ENCODE results near the gene PNMA8C.

The PNMA8C gene
- 0 to 0.07 reads per million in 2 donors for total RNA-seq

- DNase-seq = peak in 3 of 5 experiments; percentile 12 to 79 (median 33)
Observed at GRCh38 chr19:46428239-46429135, at the start of gene PNMA8C. TSS of gene PNMA8C (minus strand) at chr19:46428936. CDS start at chr19:46428359, 577 bp downstream.

DNA sequence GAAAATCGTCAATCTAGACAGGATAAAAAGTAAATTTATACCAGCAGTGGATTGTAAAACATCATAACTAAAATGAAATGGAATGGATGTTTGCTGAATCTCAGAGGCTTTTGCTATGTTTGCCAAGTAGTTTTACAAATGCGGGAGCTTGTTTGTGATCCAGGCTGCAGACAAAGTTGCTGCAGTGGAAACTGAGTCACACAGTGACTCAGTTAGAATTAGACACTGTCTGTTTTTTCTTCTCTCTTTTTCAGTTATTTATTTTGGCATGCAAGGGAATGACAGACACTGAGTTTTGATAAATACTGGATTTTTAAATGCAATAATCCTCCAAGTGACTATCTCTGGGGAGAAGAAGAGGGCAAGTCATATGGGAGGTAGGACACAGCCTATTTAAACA is 47.2 kb upstream of the PNMA8C start:
- DNase-seq = no peak

DNA sequence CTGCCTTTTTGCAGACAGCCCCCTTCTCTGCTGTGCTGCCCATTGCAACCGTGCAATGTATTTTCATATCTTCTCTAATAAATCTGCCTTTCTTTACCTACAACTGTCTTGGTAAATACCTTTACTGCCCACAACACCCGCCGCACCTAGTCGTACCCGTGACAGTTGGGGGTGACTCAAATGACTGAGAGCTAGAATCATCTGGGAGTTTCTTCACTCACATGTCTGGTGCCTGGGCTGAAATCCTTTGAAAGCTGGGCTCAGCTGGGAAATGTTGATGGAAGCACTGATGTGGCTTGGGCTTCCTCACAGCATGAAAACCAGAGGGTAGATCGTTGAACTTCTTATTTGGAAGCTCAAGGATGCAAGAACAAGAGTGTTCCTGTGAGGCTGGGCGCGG is 45.5 kb upstream of the PNMA8C start:
- DNase-seq = no peak

DNA sequence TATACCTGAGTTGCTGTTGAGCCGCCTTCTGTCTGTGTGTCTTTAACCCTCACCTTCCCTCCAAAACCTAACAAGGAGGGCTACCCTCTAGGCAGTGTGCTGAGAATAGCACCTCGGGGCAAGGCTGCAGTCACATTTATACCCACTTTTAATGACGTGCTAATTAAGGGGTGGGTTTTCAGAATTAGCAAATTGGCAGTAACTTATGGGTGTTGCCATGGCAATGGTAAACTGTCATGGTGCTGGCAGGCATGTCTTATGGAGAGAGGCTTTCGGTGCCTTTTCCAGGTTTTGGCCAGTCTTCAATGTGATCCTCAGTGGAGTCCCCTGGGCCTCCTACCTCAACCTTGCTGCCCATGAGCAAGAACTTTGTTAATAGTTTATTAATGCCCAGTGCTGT is 43.9 kb upstream of the PNMA8C start:
- no peak for DNase-seq

GRCh38 chr19:46471811-46472543 is 43.2 kb upstream of the PNMA8C start:
- DNase-seq = no peak

DNA sequence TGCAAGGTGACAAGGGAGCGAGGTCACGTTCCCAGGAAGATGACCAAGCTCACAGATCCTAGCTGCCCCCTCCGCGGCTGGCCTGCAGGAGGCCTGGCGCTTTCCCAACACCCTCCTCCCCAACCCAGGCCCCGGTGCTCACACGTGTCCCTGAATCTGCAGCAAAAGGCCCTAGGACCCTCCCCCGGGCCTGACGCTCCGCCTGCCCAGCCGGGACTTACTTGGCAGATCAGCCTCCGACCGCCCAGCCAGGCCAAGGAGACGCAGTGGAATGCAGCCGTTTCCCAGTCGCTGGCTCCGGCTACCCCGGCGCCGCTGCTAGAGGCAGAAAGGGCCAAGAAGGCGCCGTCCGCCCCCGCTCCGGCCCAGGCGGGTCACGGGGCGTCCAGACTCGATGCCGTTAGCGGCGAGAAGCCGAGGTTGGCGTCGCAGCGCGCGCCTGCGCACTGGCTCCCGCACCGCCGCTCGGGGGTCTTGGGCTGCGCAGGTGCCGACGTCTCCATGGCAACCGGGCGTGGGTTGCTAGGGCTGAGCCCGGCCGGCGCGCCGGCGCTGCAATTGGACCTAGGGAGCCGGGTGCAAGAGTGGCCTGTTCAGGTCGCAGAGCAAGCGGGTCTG is 42.5 kb upstream of the PNMA8C start, which contains the start of gene PNMA8A:
Gene PNMA8A (minus strand): TSS at position 448 of the 618 bp plus-strand sequence. CDS start 528 bp downstream, outside the sequence.
- DNase-seq = no peak

DNA sequence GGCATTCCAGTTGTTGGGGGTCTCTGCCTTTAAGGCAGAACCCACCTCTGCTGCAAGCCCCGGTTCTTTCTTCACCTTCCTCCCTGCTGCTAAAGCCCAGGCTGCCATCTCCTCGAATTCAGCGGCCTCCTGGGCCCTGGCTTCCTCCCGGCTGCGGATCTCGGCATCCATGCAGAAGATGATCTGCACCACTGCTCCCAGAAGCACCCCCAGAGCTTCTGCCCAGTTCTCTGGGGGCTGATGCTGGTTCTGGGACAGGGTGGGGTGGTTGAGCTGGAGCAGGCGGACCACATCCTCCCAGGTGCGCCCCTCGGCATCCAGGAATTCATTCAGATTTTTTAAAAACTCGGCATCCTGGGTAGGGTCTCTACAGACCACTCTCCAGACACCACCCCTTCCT is 41.6 kb upstream of the PNMA8C start:
- DNase-seq = no peak

GRCh38 chr19:46469541-46470185 is 40.9 kb upstream of the PNMA8C start:
- no peak for DNase-seq

DNA sequence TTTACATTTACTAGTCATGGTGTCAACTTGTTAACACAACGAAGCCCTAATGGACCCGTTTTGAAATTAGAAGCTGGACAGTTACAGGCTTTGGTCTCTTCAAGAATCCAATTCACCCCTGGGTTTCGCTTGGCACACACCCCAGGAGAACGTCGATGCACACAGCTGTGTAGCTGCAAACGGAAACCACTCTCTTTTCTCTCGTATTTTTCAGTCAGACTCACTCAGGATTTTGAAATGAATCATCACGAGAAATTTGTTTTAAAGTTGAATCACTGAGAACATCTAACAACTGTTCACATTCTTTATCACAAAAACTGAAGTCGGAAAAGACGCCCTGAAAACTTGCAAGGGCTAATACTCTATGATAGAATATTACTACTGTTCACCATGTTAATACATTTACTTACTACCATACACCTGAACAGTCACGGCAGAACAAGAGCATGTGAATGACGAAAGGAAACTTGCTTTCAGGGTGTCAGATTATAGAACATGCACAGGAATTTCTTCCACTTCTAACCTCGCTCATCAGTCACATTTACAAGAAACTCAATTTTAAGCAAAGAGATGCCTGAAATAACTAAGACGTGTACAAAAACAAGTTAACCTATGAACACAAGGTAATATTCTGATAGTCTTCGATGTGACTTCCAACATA is 37.9 kb upstream of the PNMA8C start:
- peak in 1 of 5 experiments; percentile 79 for DNase-seq

DNA sequence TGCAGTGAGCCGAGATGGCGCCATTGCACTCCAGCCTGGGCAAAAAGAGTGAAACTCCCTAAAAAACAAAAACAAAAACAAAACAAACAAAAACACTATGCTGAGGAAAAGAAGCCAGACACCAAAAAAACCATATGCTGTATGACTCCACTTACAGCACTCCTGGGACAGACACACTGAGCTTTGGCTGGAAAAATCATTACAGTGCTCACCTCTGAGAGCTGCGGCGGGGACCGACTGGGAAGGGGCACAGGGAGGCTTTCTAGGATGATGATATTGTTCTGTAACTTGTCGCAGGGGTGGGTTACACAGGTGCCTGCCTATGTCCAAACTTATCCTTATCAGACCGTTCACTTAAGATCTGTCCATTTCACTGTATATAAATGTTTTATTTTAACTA is 34.8 kb upstream of the PNMA8C start:
- DNase-seq = no peak

- no peak for DNase-seq
Observed at GRCh38 chr19:46461537-46461936, 32.8 kb upstream of the PNMA8C start.

- no peak for DNase-seq
Observed at GRCh38 chr19:46460981-46461380, 32.2 kb upstream of the PNMA8C start.

GRCh38 chr19:46460055-46460454 is 31.3 kb upstream of the PNMA8C start:
- no peak for DNase-seq

- DNase-seq = no peak
Observed at GRCh38 chr19:46456930-46457329, 28.2 kb upstream of the PNMA8C start.

- no peak for DNase-seq
Observed at GRCh38 chr19:46454244-46454643, 25.5 kb upstream of the PNMA8C start.

- DNase-seq = no peak
Observed at GRCh38 chr19:46453661-46454060, 24.9 kb upstream of the PNMA8C start.

DNA sequence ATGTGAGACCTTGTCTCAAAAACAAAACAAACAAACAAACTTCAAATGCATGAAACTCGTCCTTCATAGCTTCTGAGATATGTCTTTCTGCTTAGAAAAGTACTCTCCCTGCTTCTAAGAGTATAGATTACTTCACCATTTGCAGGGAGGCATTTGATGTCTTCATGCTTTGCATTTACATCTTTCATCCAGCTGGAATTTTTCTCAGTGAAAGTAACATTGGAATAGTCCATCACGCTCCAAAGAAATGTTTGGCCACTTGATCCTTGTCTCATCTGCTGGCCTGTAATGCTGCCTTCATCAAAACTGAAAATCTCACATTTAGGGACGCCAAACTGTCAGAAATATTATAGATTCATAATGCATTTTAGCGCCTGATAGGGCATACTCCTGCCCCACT is 23.4 kb upstream of the PNMA8C start:
- no peak for DNase-seq

DNA sequence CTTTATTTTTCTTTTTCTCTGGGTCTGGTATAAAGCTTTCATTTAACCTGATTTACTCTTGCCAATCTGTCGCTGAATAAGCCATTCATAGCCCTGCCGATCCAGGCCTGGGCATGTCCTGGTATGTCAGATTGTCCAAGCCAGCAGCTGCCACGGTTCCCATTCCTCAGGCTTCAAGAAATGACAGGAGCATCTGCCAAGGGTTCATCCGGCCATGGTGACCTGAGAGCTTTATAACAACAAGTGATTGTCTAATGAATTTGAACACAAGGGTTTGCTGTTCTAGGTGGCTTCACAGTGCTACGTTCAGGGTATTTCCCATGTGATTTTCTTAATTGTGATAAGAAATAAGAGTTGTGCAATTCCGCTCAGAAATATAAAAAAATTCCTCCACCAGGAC is 22.6 kb upstream of the PNMA8C start:
- DNase-seq = no peak

- DNase-seq = no peak
Observed at GRCh38 chr19:46450737-46451136, 22.0 kb upstream of the PNMA8C start.

GRCh38 chr19:46449228-46449627 is 20.5 kb upstream of the PNMA8C start:
- DNase-seq = no peak

- DNase-seq = no peak
Observed at GRCh38 chr19:46448601-46449000, 19.9 kb upstream of the PNMA8C start.

GRCh38 chr19:46447824-46448223 is 19.1 kb upstream of the PNMA8C start:
- no peak for DNase-seq

All from T-helper 2 cell (primary cell).